GM03348 (cell line): ENCODE data around the gene EHD1.

ENCODE experiments used
- DNase-seq: peaks from one replicate; pipeline ENCODE4 v3.0.0; 2012; ENCODE audit warnings: low spot score

The EHD1 gene

GRCh38 chr11:64909653-64910343 is 31.4 kb upstream of the EHD1 start:
- DNase-seq: no peak

- no peak for DNase-seq
These were observed 30.3 kb upstream of the EHD1 start for GRCh38 chr11:64908766-64909165.

- no peak for DNase-seq
These were observed 27.9 kb upstream of the EHD1 start for GRCh38 chr11:64906314-64906635.

- no peak for DNase-seq
These were observed 27.3 kb upstream of the EHD1 start for GRCh38 chr11:64905516-64906313.

- DNase-seq: no peak
These were observed 24.9 kb upstream of the EHD1 start for GRCh38 chr11:64903291-64903833.

GRCh38 chr11:64902102-64902900 is 23.9 kb upstream of the EHD1 start:
- DNase-seq: no peak

- DNase-seq: no peak
These were observed 22.4 kb upstream of the EHD1 start for GRCh38 chr11:64900774-64901173.

- no peak for DNase-seq
These were observed 21.9 kb upstream of the EHD1 start for GRCh38 chr11:64900263-64900678.

GRCh38 chr11:64898541-64898940 is 20.1 kb upstream of the EHD1 start:
- DNase-seq: no peak

- DNase-seq: no peak
These were observed 19.6 kb upstream of the EHD1 start for GRCh38 chr11:64898076-64898445.

GRCh38 chr11:64897381-64898075 is 19.1 kb upstream of the EHD1 start:
- DNase-seq: no peak

- DNase-seq: no peak
These were observed 18.1 kb upstream of the EHD1 start for GRCh38 chr11:64896448-64897022.

- no peak for DNase-seq
These were observed 16.5 kb upstream of the EHD1 start for GRCh38 chr11:64894812-64895452.

GRCh38 chr11:64894070-64894811 is 15.8 kb upstream of the EHD1 start:
- peak; percentile 86 for DNase-seq

- DNase-seq: no peak
These were observed 15.0 kb upstream of the EHD1 start for GRCh38 chr11:64893194-64894069.

- no peak for DNase-seq
These were observed 14.4 kb upstream of the EHD1 start for GRCh38 chr11:64892838-64893193.

- no peak for DNase-seq
These were observed 14.0 kb upstream of the EHD1 start for GRCh38 chr11:64892411-64892831.

- no peak for DNase-seq
These were observed 13.5 kb upstream of the EHD1 start for GRCh38 chr11:64891880-64892279.

GRCh38 chr11:64891215-64891848 is 12.9 kb upstream of the EHD1 start:
- no peak for DNase-seq
